ENCODE data around the gene TRAK2. TPM values are rescaled to one million over a fixed set of nuclear protein-coding genes. Genes with fewer than 3 reads are reported as not detected.

The TRAK2 gene
- total and polyA plus RNA-seq, 2 of the 8 experiments (the other 6 are each of a cell fraction or from before 2014, with no cell fraction given), result 4.5 to 15.7 TPM

- Histone ChIP-seq H3K27me3 (replicated peaks in 1 of 4; ENCODE audit: control insufficient read depth in 3 of 4, extremely low read depth in 1 of 4, insufficient read depth in 3 of 4, low read length in 3 of 4) (no peaks in the 10 kb centered on the region), H4K8ac (ENCODE audit: extremely low read depth, insufficient read depth, low read length) (no peak overlapping the region), H4K20me1 (replicated peaks in 1 of 2; ENCODE audit: control insufficient read depth in 1 of 2, insufficient read depth in 2 of 2, low read length in 2 of 2) (no peaks in the 10 kb centered on the region), H3K9me3 (ENCODE audit: insufficient read depth in 2 of 2, low read depth in 1 of 2, low read length in 1 of 2) (no peaks in the 10 kb centered on the region), H3K18ac (ENCODE audit: extremely low read depth, low read length) (no peak overlapping the region), H2BK5ac (ENCODE audit: low read depth, low read length) (no peak overlapping the region), H3K4me1 (replicated peaks in 1 of 4; ENCODE audit: control insufficient read depth in 3 of 4, insufficient read depth in 4 of 4, low read length in 3 of 4) (peaks cover 0 to 4% (median 4%) of the 10 kb centered on the region in 4 experiments; a peak in 4 of 7 replicates), H3K4ac (replicated peaks; ENCODE audit: insufficient read length, low read depth, low read length) (no peak overlapping the region), H3K56ac (replicated peaks; ENCODE audit: insufficient read length, low read depth, low read length) (no peak overlapping the region), H2AFZ (ENCODE audit: low read length) (no peak overlapping the region), H3K4me3 (ENCODE audit: extremely low read depth in 1 of 4, insufficient read depth in 2 of 4, low read depth in 3 of 4, low read length in 4 of 4) (no peak overlapping the region), H3K14ac (ENCODE audit: insufficient read length) (no peak overlapping the region), H3K9ac (replicated peaks in 1 of 4; ENCODE audit: extremely low read depth in 1 of 4, low read depth in 3 of 4, low read length in 3 of 4) (no peak overlapping the region), H3K79me2 (ENCODE audit: control insufficient read depth in 1 of 2, insufficient read depth in 2 of 2, low read length in 2 of 2) (no peaks in the 10 kb centered on the region), H3K4me2 (ENCODE audit: insufficient read depth in 1 of 2, low read depth in 2 of 2, low read length in 2 of 2) (0 out of 4 replicates have a peak overlapping the region, but pooled peaks of 1 of the 2 experiments have one; percentile 3), H4K5ac (ENCODE audit: insufficient read length, low read depth, low read length) (no peak overlapping the region), H2BK12ac (ENCODE audit: low read depth, low read length) (no peak overlapping the region), H3K36me3 (ENCODE audit: control insufficient read depth in 2 of 4, insufficient read depth in 4 of 4, low read length in 3 of 4) (peaks cover 0 to 10% (median 2%) of the 10 kb centered on the region in 4 experiments; a peak in 3 of 8 replicates), H3K23ac (ENCODE audit: insufficient read length) (no peak overlapping the region), H2BK120ac (replicated peaks; ENCODE audit: low read depth, low read length) (no peak overlapping the region), H3K27ac (ENCODE audit: low read depth, low read length) (no peak overlapping the region), H2BK20ac (ENCODE audit: low read length) (no peak overlapping the region), H3K79me1 (ENCODE audit: low read depth, low read length) (no peaks in the 10 kb centered on the region), H2AK5ac (ENCODE audit: low read depth, low read length) (no peak overlapping the region), H4K91ac (replicated peaks; ENCODE audit: insufficient read length, low read length) (no peak overlapping the region), H2BK15ac (ENCODE audit: low read length) (no peak overlapping the region), H3K23me2 (ENCODE audit: low read depth, low read length) (no peaks in the 10 kb centered on the region)
- 0 out of 4 replicates have a peak, but pooled peaks of 1 of the 2 experiments have one; percentile 1 for TF ChIP-seq RAD21 (IDR thresholded peaks at IDR 0.05 in 1 of 2, conservative IDR thresholded peaks at IDR 0.05 in 1 of 2; ENCODE audit: low read depth in 2 of 2, low read length in 2 of 2)
- no peak for TF ChIP-seq SP4 (IDR thresholded peaks at IDR 0.05; ENCODE audit: low read length)
- TF ChIP-seq ASH2L (IDR thresholded peaks at IDR 0.05; ENCODE audit: low read length), result no peak
- CTCF ChIA-PET (ENCODE audit: partially characterized antibody), result interaction anchor here (1.1 kb wide), 1 partner anchor 288 kb away, joined by 3 read pairs; the partner anchor contains the start of gene CASP10
- WGBS, 2 experiments (ENCODE audit: extremely low coverage in 1 of 2, insufficient coverage in 1 of 2, insufficient read length in 1 of 2, insufficient replicate concordance in 2 of 2, low coverage in 1 of 2, low lambda C conversion rate in 2 of 2, missing lambda C conversion rate in 1 of 2), result 72% methylated on average over 9 of the region's 9 CpGs; no CpG with 5 or more reads in 1 of the 2 experiments
- DNase-seq (ENCODE audit: low read depth in 1 of 2, low spot score in 2 of 2), result peak in 1 of 2 experiments; percentile 62
- POLR2A ChIA-PET (ENCODE audit: partially characterized antibody), result no interaction called here
- FAIRE-seq, result peak; percentile 85
These were observed 19.8 kb upstream of the TRAK2 start for GRCh38 chr2:201470821-201471731.

Data from H1 (cell line).